GDM1 (cell line): ENCODE measurements around the gene KAZN.

Source experiments
- DNase-seq: peaks from one replicate; lab custom pipeline; 2025; lab: John Stamatoyannopoulos, UW

The KAZN gene

GRCh38 chr1:14826172-14826636 is 227.7 kb downstream of the KAZN start:
- no peak for DNase-seq

- no peak for DNase-seq
Measured at GRCh38 chr1:14826731-14827326, 228.3 kb downstream of the KAZN start.

- no peak for DNase-seq
Measured at GRCh38 chr1:14827870-14828269, 229.4 kb downstream of the KAZN start.

GRCh38 chr1:14828665-14829064 is 230.2 kb downstream of the KAZN start:
- no peak for DNase-seq

- DNase-seq: no peak
Measured at GRCh38 chr1:14835725-14836124, 237.2 kb downstream of the KAZN start.

GRCh38 chr1:14836426-14837140 is 238.1 kb downstream of the KAZN start:
- no peak for DNase-seq

- DNase-seq: no peak
Measured at GRCh38 chr1:14840374-14840773, 241.9 kb downstream of the KAZN start.

GRCh38 chr1:14841456-14841855 is 243.0 kb downstream of the KAZN start:
- no peak for DNase-seq

GRCh38 chr1:14841951-14842350 is 243.5 kb downstream of the KAZN start:
- no peak for DNase-seq

GRCh38 chr1:14842361-14842760 is 243.9 kb downstream of the KAZN start:
- no peak for DNase-seq

GRCh38 chr1:14842891-14843290 is 244.4 kb downstream of the KAZN start:
- no peak for DNase-seq

GRCh38 chr1:14843525-14843924 is 245.0 kb downstream of the KAZN start:
- no peak for DNase-seq

GRCh38 chr1:14844356-14844755 is 245.9 kb downstream of the KAZN start:
- no peak for DNase-seq

GRCh38 chr1:14844923-14845617 is 246.6 kb downstream of the KAZN start:
- DNase-seq: no peak

GRCh38 chr1:14845851-14846250 is 247.4 kb downstream of the KAZN start:
- no peak for DNase-seq

- no peak for DNase-seq
Measured at GRCh38 chr1:14846688-14847087, 248.2 kb downstream of the KAZN start.

GRCh38 chr1:14848203-14848602 is 249.7 kb downstream of the KAZN start:
- no peak for DNase-seq

- no peak for DNase-seq
Measured at GRCh38 chr1:14848625-14849024, 250.1 kb downstream of the KAZN start.

- DNase-seq: no peak
Measured at GRCh38 chr1:14849038-14849437, 250.6 kb downstream of the KAZN start.

- no peak for DNase-seq
Measured at GRCh38 chr1:14850563-14850962, 252.1 kb downstream of the KAZN start.

GRCh38 chr1:14851760-14852159 is 253.3 kb downstream of the KAZN start:
- no peak for DNase-seq

GRCh38 chr1:14852291-14852690 is 253.8 kb downstream of the KAZN start:
- no peak for DNase-seq

- DNase-seq: no peak
Measured at GRCh38 chr1:14853518-14853917, 255.0 kb downstream of the KAZN start.
